GM18868 (cell line): ENCODE data around the gene IMMP2L.

ENCODE experiments used
- ATAC-seq: cut with Tn5 transposase; IDR thresholded peaks from one replicate; pipeline ENCODE4 v1.9.1; 2021; ENCODE audit warnings: mild to moderate bottlenecking, moderate library complexity; ENCODE audit not compliant: unreplicated experiment

IMMP2L gene

DNA sequence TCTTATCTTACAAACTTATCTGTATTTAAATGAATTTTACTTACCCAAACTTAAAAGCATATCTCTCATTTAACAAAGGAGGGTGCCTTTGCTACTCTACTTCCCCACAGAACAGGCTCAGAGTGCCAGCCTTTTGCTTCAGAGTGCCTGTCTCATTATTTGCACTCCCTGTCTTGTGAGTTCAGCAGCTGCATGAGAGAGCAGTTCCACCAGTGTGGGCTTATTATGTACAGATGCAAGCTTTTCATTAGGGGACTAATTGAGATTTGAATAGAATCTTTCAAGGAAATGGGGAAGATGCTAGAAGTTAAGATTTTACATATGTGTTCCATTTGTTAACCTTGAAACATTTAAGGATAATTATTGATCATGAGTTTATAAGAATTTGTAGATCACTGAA lies 781.6 kb downstream of the IMMP2L start:
- ATAC-seq, result no peak

- no peak for ATAC-seq
These were observed 783.0 kb downstream of the IMMP2L start for GRCh38 chr7:110779339-110779738.

GRCh38 chr7:110775046-110775445 lies 787.2 kb downstream of the IMMP2L start:
- ATAC-seq, result no peak

DNA sequence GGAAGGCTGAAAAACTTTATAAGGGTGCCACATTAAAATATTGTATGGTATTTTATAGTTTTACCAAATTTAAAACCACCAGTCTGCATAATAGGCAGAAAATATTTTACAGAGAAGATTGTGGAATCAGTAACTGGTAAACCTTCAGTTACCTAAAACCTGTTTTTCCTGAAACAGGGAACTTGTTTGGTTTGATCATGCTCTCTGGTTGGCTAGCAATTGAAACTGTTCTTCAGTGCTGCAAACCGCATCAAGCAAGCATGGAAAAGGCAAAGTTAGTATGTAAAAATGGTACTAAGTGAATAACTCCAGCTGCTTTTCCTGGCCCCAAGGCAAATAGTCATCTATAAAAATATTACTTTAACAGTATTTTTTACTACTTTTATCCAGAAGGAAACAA lies 788.2 kb downstream of the IMMP2L start:
- ATAC-seq, result no peak

DNA sequence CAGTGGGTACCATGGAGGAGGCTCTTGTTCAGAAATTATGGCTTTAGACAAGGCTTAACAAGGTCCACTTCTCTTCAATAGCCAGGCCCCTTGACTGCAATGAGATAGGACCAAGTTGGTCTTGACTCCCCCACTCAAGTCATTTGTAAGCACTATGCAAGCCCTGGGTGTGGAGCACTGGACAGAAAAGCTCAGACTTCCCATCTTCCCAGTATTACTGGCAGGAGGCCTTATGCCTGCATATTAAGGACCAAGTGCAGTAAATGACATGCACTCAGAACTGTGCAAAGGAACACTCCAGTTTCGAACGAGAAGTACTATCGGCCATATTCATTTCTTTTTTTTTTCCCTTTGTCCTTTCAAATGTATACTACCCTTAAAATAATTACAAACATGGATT lies 789.7 kb downstream of the IMMP2L start:
- no peak for ATAC-seq

DNA sequence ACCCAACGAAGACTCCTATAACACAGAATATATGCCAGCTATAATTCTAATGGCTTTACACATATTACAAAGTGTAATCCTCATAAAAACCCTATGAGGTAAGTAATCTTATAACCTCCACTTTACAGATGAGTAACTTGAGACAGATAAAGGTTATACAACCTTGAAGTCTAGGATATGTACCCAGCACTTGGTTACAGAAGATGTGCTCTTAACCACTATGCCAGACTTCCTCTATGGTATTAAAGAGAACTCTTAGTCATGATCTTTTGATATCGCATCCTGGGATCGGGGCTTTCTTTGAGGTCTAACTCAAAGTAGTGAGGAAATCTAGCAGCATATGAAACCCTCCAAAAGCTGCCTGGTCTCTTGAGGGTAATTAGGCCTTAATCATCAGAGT lies 790.6 kb downstream of the IMMP2L start:
- no peak for ATAC-seq

- no peak for ATAC-seq
These were observed 794.7 kb downstream of the IMMP2L start for GRCh38 chr7:110767550-110768110.

DNA sequence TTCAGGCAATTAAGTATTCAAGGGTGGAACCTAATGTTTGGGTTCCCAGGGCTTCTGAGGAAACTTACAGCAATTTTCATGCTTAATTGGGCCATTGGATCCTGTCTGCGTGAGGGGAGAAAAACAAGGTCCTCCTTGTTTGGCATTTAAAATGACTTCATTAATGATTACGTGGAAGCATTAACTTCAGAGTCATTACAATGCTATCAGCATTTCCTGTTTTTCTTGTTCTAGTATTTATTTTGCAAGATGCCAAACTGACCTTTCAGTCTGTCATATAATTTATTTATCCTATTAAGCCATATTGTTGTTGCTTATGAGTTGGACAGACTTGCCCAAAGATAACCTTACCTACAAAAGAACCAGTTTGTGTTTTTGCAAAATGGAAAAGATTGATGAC lies 795.4 kb downstream of the IMMP2L start:
- ATAC-seq, result no peak

- no peak for ATAC-seq
These were observed 797.4 kb downstream of the IMMP2L start for GRCh38 chr7:110764852-110765251.

- ATAC-seq, result no peak
These were observed 799.6 kb downstream of the IMMP2L start for GRCh38 chr7:110762546-110763225.

DNA sequence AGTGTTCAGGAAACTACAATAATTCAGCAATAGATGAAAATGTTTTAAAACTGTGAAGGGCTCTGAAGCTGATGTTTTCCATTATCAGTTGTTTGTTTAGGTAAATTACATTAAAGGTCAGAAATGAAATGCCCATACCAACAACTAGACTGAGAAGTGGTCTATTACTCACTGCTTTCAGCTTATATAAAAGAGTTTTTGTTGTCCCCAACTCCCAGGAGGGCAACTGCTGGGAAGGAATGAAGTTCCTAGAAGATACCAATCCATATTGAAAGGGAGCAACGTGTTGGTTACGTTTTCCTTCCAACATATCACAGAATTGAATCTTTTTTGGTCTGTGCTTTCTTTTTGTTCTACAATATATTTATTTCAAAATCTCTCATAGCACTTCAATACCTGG lies 802.0 kb downstream of the IMMP2L start:
- ATAC-seq, result no peak

- ATAC-seq, result no peak
These were observed 803.2 kb downstream of the IMMP2L start for GRCh38 chr7:110759069-110759468.

DNA sequence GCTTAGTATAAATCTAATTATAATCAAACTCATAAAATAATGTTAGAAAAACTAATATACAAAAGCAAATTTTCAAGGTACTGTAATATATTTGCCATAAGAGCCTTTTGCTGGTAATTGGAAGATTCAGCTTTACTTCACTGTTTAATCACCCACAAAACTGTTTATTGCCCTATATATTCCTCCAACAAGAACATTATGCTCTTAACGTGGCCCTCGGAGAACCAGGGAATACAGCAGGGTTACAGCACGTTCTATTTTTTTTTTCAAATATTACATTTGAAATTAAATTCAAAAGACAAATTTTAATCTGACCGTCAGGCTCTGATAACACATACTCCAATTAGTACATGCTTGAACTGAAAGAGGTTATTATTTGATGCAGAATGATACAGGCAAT lies 807.6 kb downstream of the IMMP2L start:
- no peak for ATAC-seq

DNA sequence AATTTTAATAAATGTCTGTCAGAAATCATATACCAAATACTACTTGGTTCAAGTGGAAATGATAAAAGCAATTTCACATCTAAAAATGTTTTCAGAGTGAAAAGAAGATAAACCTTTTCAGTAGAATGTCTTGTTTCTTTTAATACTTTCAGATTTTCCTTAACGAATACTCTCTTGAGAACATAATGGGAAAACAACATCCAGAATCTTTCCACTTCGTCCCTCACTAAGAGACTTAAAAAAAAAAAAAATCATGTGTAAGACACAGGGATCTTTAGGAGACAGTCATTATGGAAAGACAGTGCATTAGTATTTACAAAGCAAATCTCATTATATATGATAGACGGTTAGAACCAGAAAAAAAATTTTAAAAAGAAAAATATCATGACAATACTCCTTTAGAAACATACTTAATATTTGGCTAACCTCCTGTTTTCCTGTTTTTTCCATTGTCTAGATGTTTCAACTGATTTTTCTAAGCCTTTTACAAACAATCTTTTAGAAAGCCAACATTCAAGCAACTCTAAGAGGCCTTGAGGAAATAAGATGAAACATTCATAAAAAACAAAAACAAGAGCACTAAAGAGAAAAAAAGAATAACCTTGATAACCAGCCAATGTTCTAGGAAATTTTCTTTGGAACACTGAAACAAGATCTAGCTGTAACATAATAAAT lies 811.2 kb downstream of the IMMP2L start:
- no peak for ATAC-seq

GRCh38 chr7:110733221-110733620 lies 829.1 kb downstream of the IMMP2L start:
- no peak for ATAC-seq

- ATAC-seq, result no peak
These were observed 837.5 kb downstream of the IMMP2L start for GRCh38 chr7:110724811-110725210.

DNA sequence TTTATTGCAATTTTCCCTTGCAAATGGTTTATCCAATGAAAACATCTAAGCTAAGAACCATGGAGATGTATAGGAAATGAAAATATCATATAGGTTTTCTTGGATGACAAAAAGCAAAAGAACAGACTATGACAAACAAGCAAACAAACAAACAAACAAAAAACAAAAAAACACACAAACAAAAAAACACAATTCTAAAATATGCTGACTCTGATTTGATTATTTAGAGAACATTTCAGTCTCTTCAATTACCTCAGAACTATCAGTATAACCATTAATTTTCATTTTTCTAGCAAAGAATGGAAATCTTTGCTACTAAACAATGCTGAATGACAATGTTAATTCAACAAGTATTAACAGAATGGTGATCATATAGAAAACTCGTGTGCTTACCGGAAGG lies 840.9 kb downstream of the IMMP2L start:
- ATAC-seq, result no peak

- no peak for ATAC-seq
These were observed 841.7 kb downstream of the IMMP2L start for GRCh38 chr7:110720626-110721025.

GRCh38 chr7:110719741-110720140 lies 842.6 kb downstream of the IMMP2L start:
- no peak for ATAC-seq

DNA sequence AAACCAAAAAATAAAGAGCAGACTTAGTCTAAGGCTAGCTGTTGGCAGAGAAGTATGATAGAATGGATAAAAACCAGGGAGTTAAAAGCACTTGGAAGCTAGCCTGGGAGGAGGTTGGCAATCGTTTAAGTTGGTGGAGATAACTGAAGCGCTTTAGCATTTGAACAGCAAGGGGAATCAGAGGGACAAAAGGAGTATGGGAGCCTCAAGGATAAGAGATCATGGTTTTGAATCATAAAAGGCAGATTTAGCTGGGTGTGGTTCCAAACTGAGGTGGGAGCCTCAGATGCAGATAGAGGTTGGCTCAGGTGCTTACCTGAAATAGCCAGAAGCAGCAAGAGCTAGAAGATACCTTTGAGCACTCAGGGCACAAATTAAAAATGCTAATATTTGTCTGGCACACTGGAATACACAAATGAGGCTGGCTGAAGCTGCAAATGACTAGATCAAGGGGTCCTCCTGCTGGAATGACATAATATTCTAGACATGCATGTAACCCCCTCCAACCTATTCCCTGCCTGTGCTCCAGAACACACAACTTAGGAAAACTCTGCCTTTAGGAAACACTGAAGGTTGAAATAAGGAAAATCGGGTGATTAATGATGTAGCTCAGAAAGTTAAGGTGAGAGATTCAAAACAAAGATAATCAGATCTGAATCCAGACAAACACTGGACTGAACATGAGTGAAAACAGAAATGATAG lies 843.6 kb downstream of the IMMP2L start:
- ATAC-seq, result no peak

DNA sequence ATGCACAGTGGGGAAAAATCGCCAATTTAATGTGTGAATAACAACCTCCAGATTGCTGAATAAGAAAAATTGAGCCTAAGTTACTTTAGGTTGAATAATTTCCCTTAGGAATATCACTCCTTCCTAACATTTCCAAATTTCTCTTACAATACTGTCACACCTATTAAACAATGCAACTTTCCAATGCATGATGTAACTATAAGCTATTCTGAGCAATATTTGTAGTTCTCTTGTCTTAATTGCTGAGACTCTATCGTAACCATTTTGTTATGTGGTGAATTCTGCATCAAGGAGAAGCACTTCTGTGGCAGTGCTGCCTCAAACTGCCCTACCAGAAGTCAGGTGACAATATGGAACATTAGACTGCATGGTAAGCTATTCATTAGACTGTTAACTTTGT lies 858.1 kb downstream of the IMMP2L start:
- ATAC-seq, result no peak

GRCh38 chr7:110698576-110698975 lies 863.7 kb downstream of the IMMP2L start:
- ATAC-seq, result no peak
